Loucy (cell line): ENCODE measurements around the gene FAM131C.

Source experiments
- EZH2phosphoT487 ChIP-seq: fragments of 200-600 bp; IDR thresholded peaks from 2 replicates; pipeline ENCODE4 v1.6.1; 2018; ENCODE audit warnings: antibody characterized with exemption, mild to moderate bottlenecking, moderate library complexity, borderline replicate concordance
- TF ChIP-seq, protein P1 (sequence below): fragments of 200-600 bp; sonication (generic); conservative IDR thresholded peaks from 2 replicates; pipeline ENCODE4 v1.5.1; 2014; ENCODE audit warnings: mild to moderate bottlenecking, antibody characterized with exemption, low read length

DNA sequence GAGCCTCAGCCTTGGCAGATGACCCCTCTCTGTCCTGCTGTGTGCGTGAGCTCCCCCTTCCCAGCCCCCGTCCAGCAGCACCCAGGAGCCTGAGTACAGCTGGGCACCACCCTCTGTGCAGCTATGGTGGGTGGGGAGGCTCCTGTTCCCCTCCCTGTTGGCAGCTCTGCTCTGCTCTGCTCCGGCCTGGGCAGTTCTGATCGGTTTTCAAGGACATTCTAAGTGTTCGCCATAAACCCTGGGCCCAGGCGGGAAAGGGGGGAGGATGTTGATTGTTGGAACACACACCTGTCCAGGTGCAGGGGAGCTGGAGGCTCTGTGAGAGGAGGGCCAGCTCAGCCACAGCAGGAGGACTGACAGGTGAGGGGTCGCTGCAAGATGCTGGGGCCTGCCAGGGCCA, 29.9 kb downstream of the FAM131C start, which contains the start of gene CLCNKB:
- TF ChIP-seq, protein P1, sequence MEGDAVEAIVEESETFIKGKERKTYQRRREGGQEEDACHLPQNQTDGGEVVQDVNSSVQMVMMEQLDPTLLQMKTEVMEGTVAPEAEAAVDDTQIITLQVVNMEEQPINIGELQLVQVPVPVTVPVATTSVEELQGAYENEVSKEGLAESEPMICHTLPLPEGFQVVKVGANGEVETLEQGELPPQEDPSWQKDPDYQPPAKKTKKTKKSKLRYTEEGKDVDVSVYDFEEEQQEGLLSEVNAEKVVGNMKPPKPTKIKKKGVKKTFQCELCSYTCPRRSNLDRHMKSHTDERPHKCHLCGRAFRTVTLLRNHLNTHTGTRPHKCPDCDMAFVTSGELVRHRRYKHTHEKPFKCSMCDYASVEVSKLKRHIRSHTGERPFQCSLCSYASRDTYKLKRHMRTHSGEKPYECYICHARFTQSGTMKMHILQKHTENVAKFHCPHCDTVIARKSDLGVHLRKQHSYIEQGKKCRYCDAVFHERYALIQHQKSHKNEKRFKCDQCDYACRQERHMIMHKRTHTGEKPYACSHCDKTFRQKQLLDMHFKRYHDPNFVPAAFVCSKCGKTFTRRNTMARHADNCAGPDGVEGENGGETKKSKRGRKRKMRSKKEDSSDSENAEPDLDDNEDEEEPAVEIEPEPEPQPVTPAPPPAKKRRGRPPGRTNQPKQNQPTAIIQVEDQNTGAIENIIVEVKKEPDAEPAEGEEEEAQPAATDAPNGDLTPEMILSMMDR: no peak
- TF ChIP-seq EZH2phosphoT487: no peak
